Spleen (tissue), 11 donors: ENCODE measurements around the gene PMVK. TPM values are rescaled to one million over a fixed set of nuclear protein-coding genes. Genes with fewer than 3 reads are reported as not detected.
A peak's percentile ranks its signal among the peaks of the same experiment; 100 is the strongest.
"Not testable (repeated sequence)": the region's sequence is repeated elsewhere in the genome, so short reads cannot be mapped to it uniquely, and the experiment has no call there.

ENCODE experiments used
- DNase-seq: peaks from one replicate; pipeline ENCODE4 v3.0.0-alpha.2; 2020
- H3K27ac ChIP-seq, 8 donors: fragments of 200-600 bp; sonication (generic) in 7 of 8; 1 replicate in 4 of 8; 2 replicates in 4 of 8; pipeline versions ENCODE4 v1.5.0 to v1.8.0; 2016 to 2021; ENCODE audit warnings: inconsistent platforms in 4 of 8, mild to moderate bottlenecking in 4 of 8, moderate library complexity in 1 of 8
- H3K27me3 ChIP-seq, 7 donors: fragments of 200-600 bp; sonication (generic) in 6 of 7; replicated peaks in 1 of 7; 1 replicate in 4 of 7; 2 replicates in 3 of 7; pipeline versions ENCODE4 v1.5.0 to v1.8.0; 2016 to 2021; ENCODE audit warnings: inconsistent platforms in 3 of 7, mild to moderate bottlenecking in 1 of 7
- H3K36me3 ChIP-seq, 6 donors: fragments of 200-600 bp; sonication (generic) in 5 of 6; 1 replicate in 4 of 6; 2 replicates in 2 of 6; pipeline versions ENCODE4 v1.5.0 to v1.8.0; 2016 to 2021; ENCODE audit warnings: inconsistent platforms in 2 of 6
- H3K4me1 ChIP-seq, 6 donors: fragments of 200-600 bp; sonication (generic) in 5 of 6; 1 replicate in 3 of 6; 2 replicates in 3 of 6; pipeline versions ENCODE4 v1.5.0 to v1.8.0; 2016 to 2021; ENCODE audit warnings: inconsistent platforms in 3 of 6
- H3K4me3 ChIP-seq, 8 donors: fragments of 200-600 bp; sonication (generic) in 7 of 8; 1 replicate in 4 of 8; 2 replicates in 4 of 8; pipeline versions ENCODE4 v1.5.0 to v1.8.0; 2016 to 2021; ENCODE audit warnings: inconsistent platforms in 4 of 8, mild to moderate bottlenecking in 4 of 8, moderate library complexity in 2 of 8
- H3K9me3 ChIP-seq, 8 donors: fragments of 200-600 bp; sonication (generic) in 7 of 8; 1 replicate in 4 of 8; 2 replicates in 4 of 8; pipeline versions ENCODE4 v1.5.0 to v1.8.0; 2016 to 2021; ENCODE audit warnings: inconsistent platforms in 4 of 8
- POLR2A ChIP-seq, 3 donors: fragments of 450-650 bp; IDR thresholded peaks; one replicate each; pipeline ENCODE4 v1.5.1; 2017; ENCODE audit warnings: antibody characterized with exemption in 3 of 3, mild to moderate bottlenecking in 1 of 3
- POLR2AphosphoS5 ChIP-seq, 3 donors: sonication (generic); formaldehyde crosslinking; IDR thresholded peaks; one replicate each; pipeline ENCODE4 v1.5.1; 2017; ENCODE audit warnings: antibody characterized with exemption in 3 of 3
- WGBS, 5 donors: extraction: QIAGEN DNeasy Blood & Tissue Kit in 3 of 5; methylation state at CpG; one replicate each; pipeline versions ENCODE4 v1.1.5 to v1.1.7; 2013 to 2018; 5-methylcytosine and 5-hydroxymethylcytosine counted together
- intact Hi-C: fragments of 100-400 bp; cut with DNase I; formaldehyde crosslinking; loops from one replicate; pipeline ENCODE4 v1.15.0; 2023; ENCODE audit warnings: low total_unique reads
- polyA plus RNA-seq, 3 donors: library from polyadenylated mRNA; stranded (reverse); fragments of 200-250 nt; gene quantifications; one replicate each; pipeline ENCODE4 v1.2.1, GENCODE V29; 2013
- total RNA-seq, 7 donors: library from RNA; depleted of rRNA in 3 of 7; stranded (reverse); fragments of >200 nt in 3 of 7; fragmentation: NEBNext Ultra II Directional in 4 of 7; extraction: Animal tissue kit (Norgen Biotek cat#: 25700) in 4 of 7; gene quantifications; one replicate each; pipeline versions ENCODE4 v1.1.0 to v1.2.1, GENCODE V29; 2016 to 2021
- TF ChIP-seq, protein P1 (sequence below), 11 experiments: fragments of 200-600 bp in 7 of 11; fragments of 450-650 bp in 4 of 11; sonication (generic) in 4 of 11; IDR thresholded peaks in 8 of 11; conservative IDR thresholded peaks in 3 of 11; 1 replicate in 7 of 11; 2 replicates in 4 of 11; pipeline versions ENCODE4 v1.4.0 to v1.8.0; 2016 to 2021; ENCODE audit warnings: antibody characterized with exemption in 11 of 11, inconsistent platforms in 4 of 11, mild to moderate bottlenecking in 1 of 11
- donor health status: healthy with polysubstance abuse.
- donor health status: DM: no; HTN: no; CAD: no; lungs with moderate emphysema.
- donor health status: DM: no; HTN: no; CAD: no.
- donor health status: Bipolar disorder and iron deficiency.
- donor health status: healthy.
- donor health status: DM: no; HTN: no; CAD: no.
- donor health status: DM: yes; HTN: yes; CAD: no.

PMVK gene
- total and polyA plus RNA-seq, 10 donors = 12.4 to 68.8 (median 35.4) TPM

DNA sequence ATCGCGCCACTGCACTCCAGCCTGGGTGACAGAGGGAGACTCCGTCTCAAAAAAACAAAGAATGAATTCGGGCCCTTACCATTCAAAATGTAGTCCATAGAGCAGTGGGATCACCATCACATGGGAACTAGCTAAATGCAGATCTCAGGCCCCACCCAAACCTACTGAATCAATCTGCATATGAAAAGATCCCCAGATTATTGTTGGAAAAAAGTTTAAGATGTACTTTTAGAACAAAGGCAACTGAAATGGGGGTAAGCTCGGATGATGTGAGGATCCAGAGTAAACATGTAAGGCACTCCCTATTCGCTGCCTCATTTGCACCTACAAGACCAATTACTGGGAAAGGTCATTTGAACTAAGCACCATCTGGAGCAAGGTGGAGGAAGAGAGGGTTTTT lies 45.8 kb upstream of the PMVK start:
- Histone ChIP-seq H3K27ac (peak overlapping the region in 6 of 8 donors; percentile 65 to 84 (median 78)), H3K4me1 (peaks cover 11 to 58% (median 28%) of the 10 kb centered on the region in 6 donors), H3K27me3 (no peaks in the 10 kb centered on the region), H3K36me3 (peaks cover 0 to 40% (median 2%) of the 10 kb centered on the region in 6 donors), H3K4me3 (peak overlapping the region in 6 of 8 donors; percentile 66 to 82 (median 74)), H3K9me3 (no peaks in the 10 kb centered on the region)
- no peak for DNase-seq
- intact Hi-C loops = no loop called here
- 67 to 77% (median 74%) methylated on average over 6 of the region's 6 CpGs for WGBS, 5 donors
- TF ChIP-seq, protein P1, sequence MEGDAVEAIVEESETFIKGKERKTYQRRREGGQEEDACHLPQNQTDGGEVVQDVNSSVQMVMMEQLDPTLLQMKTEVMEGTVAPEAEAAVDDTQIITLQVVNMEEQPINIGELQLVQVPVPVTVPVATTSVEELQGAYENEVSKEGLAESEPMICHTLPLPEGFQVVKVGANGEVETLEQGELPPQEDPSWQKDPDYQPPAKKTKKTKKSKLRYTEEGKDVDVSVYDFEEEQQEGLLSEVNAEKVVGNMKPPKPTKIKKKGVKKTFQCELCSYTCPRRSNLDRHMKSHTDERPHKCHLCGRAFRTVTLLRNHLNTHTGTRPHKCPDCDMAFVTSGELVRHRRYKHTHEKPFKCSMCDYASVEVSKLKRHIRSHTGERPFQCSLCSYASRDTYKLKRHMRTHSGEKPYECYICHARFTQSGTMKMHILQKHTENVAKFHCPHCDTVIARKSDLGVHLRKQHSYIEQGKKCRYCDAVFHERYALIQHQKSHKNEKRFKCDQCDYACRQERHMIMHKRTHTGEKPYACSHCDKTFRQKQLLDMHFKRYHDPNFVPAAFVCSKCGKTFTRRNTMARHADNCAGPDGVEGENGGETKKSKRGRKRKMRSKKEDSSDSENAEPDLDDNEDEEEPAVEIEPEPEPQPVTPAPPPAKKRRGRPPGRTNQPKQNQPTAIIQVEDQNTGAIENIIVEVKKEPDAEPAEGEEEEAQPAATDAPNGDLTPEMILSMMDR (IDR thresholded peaks at IDR 0.05 in 8 of 11, conservative IDR thresholded peaks at IDR 0.05 in 3 of 11) = no peak
- TF ChIP-seq POLR2AphosphoS5 (IDR thresholded peaks at IDR 0.05) = no peak
- TF ChIP-seq POLR2A (IDR thresholded peaks at IDR 0.05) = no peak

DNA sequence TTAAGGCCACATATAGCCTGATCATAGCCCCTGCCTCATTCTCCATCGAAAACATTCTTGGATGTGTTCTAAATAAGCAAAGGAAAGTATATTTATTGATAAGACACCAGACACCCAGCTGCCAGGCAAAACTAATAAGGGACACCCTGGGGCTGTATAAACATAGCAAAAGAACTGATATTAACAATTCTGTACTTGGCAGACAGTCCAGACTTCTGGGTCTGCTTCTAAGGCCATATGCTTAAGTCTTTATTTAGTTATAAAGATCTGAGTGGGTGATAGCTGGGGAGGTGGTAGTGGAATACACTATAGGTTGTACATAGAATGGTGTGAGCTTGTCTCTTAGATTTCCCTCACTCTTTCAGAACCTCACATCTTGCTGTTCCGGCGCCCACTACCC lies 41.8 kb upstream of the PMVK start:
- no peaks in the 10 kb centered on the region for H3K9me3 ChIP-seq
- peaks cover 3 to 50% (median 24%) of the 10 kb centered on the region in 6 donors for H3K4me1 ChIP-seq
- H3K4me3 ChIP-seq = no peak overlapping the region
- 90 to 99% (median 92%) methylated on average over 3 of the region's 3 CpGs for WGBS, 5 donors
- no peaks in the 10 kb centered on the region for H3K27me3 ChIP-seq
- H3K36me3 ChIP-seq = peaks cover 0 to 20% (median 0%) of the 10 kb centered on the region in 6 donors
- DNase-seq = no peak
- intact Hi-C loops = no loop called here
- no peak overlapping the region for H3K27ac ChIP-seq
- TF ChIP-seq POLR2AphosphoS5 (IDR thresholded peaks at IDR 0.05) (no peak), POLR2A (IDR thresholded peaks at IDR 0.05) (no peak)
- TF ChIP-seq, protein P1 (IDR thresholded peaks at IDR 0.05 in 8 of 11, conservative IDR thresholded peaks at IDR 0.05 in 3 of 11) = no peak

DNA sequence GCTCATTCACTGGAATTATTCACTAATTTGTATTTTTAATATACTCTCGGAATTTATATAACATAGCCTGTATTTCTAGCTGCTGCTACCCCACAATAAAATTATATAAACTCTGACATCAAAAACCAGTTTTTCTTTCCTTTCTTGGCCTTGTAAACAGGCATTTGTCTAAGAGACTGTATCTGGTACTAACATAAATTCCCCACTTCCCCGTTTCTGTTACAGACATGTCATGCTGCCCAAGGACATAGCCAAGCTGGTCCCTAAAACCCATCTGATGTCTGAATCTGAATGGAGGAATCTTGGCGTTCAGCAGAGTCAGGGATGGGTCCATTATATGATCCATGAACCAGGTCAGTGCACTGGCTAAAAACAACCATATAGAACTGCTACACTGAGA lies 41.2 kb upstream of the PMVK start:
- H3K4me1 ChIP-seq = peaks cover 8 to 52% (median 28%) of the 10 kb centered on the region in 6 donors
- peaks cover 0 to 20% (median 0%) of the 10 kb centered on the region in 6 donors for H3K36me3 ChIP-seq
- H3K4me3 ChIP-seq, intact Hi-C loops, H3K27me3 ChIP-seq, DNase-seq, H3K9me3 ChIP-seq: not testable (repeated sequence)
- H3K27ac ChIP-seq = peak overlapping the region in 3 of 8 donors; percentile 13 to 99 (median 23)
- 49 to 57% (median 49%) methylated on average over 3 of the region's 3 CpGs for whole genome bisulfite sequencing, 5 donors

DNA sequence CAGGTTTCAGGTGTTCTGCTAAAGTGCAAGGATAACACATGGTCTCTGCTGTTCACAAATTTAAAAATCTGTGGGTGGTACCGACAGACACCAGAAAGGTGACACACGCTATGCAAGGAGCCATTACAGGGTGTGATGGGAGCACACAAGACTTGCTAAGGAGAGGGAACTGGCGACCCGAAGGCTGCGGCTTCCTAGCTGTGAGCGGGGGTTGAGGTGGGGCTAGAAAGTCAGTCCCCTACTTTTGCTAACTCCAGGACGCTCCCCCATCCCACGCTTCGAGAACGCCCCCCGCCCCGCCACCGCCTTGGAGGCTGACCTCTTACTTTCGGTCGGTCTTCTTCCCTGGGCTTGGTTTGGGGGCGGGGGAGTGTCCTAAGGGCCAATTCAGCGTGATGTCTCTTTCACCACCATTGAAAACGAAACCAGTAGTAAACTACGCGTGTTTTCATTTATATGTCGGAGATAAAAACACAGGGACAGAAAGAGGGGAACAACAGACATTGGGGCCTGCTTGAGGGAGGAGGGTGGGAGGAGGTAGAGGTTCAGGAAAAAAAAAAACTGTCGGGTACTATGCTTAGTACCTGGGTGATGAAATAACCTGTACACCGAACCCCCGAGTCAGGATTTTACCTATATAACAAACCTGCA lies 39.0 kb upstream of the PMVK start:
- TF ChIP-seq POLR2AphosphoS5 (IDR thresholded peaks at IDR 0.05) (peak; percentile 33 to 71 (median 65)), POLR2A (IDR thresholded peaks at IDR 0.05) (peak in 1 of 3 donors; percentile 8)
- TF ChIP-seq, protein P1 (IDR thresholded peaks at IDR 0.05 in 8 of 11, conservative IDR thresholded peaks at IDR 0.05 in 3 of 11) = no peak
- peaks cover 29 to 63% (median 40%) of the 10 kb centered on the region in 6 donors for H3K4me1 ChIP-seq
- no peaks in the 10 kb centered on the region for H3K9me3 ChIP-seq
- peak overlapping the region; percentile 88 to 100 (median 98) for H3K27ac ChIP-seq
- intact Hi-C loops = no loop called here
- H3K36me3 ChIP-seq = peaks cover 0 to 24% (median 0%) of the 10 kb centered on the region in 6 donors
- no peaks in the 10 kb centered on the region for H3K27me3 ChIP-seq
- peak; percentile 92 for DNase-seq
- H3K4me3 ChIP-seq = peak overlapping the region; percentile 40 to 81 (median 64)
- 0% methylated on average over 24 of the region's 24 CpGs for WGBS, 5 donors
